HepG2 (cell line): ENCODE data around the gene CFAP92. TPM values are rescaled to one million over a fixed set of nuclear protein-coding genes. Genes with fewer than 3 reads are reported as not detected.
A peak's percentile ranks its signal among the peaks of the same experiment; 100 is the strongest.

Experiments used
- ATAC-seq: fragments of 200-7000 bp; cut with Tn5 transposase; 3 replicates; pipeline ENCODE4 v1.9.1; 2020; ENCODE audit warnings: mild to moderate bottlenecking, moderate library complexity
- BruUV-seq: library from RNA; stranded (reverse); fragments of 400-500 nt; replicated peaks from 2 replicates; lab custom pipeline; 2021; lab: Mats Ljungman, UMichigan
- CTCF ChIA-PET: fragments of 300-600 bp; formaldehyde crosslinking; extraction: SDS; loops from one replicate; lab custom pipeline; 2021; ENCODE audit warnings: low total read pairs, inconsistent platforms, low intra/inter-chr PET ratio; lab: Yijun Ruan, JAX
- POLR2A ChIA-PET: fragments of 350-600 bp; sonication (Branson Sonifier 250); formaldehyde crosslinking; loops from one replicate; lab custom pipeline; 2020; ENCODE audit warnings: antibody characterized with exemption, inconsistent platforms; lab: Yijun Ruan, JAX
- DNase-seq: peaks from one replicate; pipeline ENCODE4 v3.0.0-alpha.2; 2015; ENCODE audit warnings: low spot score
- FAIRE-seq: peaks from 3 replicates; lab custom pipeline; 2011; peaks lifted over from hg19 to GRCh38; lab: Jason Lieb, UNC
- H2AFZ ChIP-seq: one replicate; pipeline ENCODE4 v1.6.1; 2011; ENCODE audit warnings: low read length, inconsistent platforms
- H3K27ac ChIP-seq: fragments of 300-600 bp; 3 replicates; pipeline ENCODE4 v1.8.0; 2011; ENCODE audit warnings: mixed run types, mild to moderate bottlenecking, mixed read lengths, low read length, inconsistent platforms; ENCODE audit not compliant: insufficient read depth; ENCODE audit errors: extremely low read length
- H3K27me3 ChIP-seq, 2 experiments: fragments of 200-600 bp in 1 of 2; 2 replicates in 1 of 2; 3 replicates in 1 of 2; pipeline versions ENCODE4 v1.6.0 to v1.8.0; 2011; ENCODE audit warnings: low read length in 2 of 2, mild to moderate bottlenecking in 2 of 2, moderate library complexity in 2 of 2, inconsistent platforms in 1 of 2; ENCODE audit not compliant: insufficient read depth in 2 of 2, control insufficient read depth in 1 of 2
- H3K36me3 ChIP-seq, 2 experiments: fragments of 200-600 bp in 1 of 2; replicated peaks in 1 of 2; 2 replicates in 1 of 2; 3 replicates in 1 of 2; pipeline versions ENCODE4 v1.5.1 to v1.8.0; 2011; ENCODE audit warnings: low read length in 2 of 2, inconsistent platforms in 1 of 2; ENCODE audit not compliant: insufficient read depth in 2 of 2, control insufficient read depth in 1 of 2
- H3K4me1 ChIP-seq: 2 replicates; pipeline ENCODE4 v1.5.1; 2012; ENCODE audit warnings: low read length, inconsistent platforms; ENCODE audit not compliant: insufficient read depth
- H3K4me2 ChIP-seq: 2 replicates; pipeline ENCODE4 v1.6.0; 2011; ENCODE audit warnings: low read depth, low read length, inconsistent platforms
- H3K4me3 ChIP-seq, 3 experiments: fragments of 200-600 bp in 1 of 3; sonication (generic), shearing (Covaris generic) in 1 of 3; replicated peaks in 1 of 3; 2 replicates each; pipeline ENCODE4 v1.5.1; 2011 to 2016; ENCODE audit warnings: low read length in 3 of 3, inconsistent platforms in 2 of 3, low read depth in 2 of 3, mild to moderate bottlenecking in 2 of 3, control low read depth in 1 of 3, mixed read lengths in 1 of 3; ENCODE audit not compliant: insufficient read depth in 1 of 3
- H3K79me2 ChIP-seq: one replicate; pipeline ENCODE4 v1.6.1; 2011; ENCODE audit warnings: low read length, inconsistent platforms; ENCODE audit not compliant: insufficient read depth
- H3K9ac ChIP-seq: 2 replicates; pipeline ENCODE4 v1.6.0; 2011; ENCODE audit warnings: mild to moderate bottlenecking, low read depth, low read length, inconsistent platforms; ENCODE audit not compliant: insufficient read depth
- H3K9me3 ChIP-seq: 2 replicates; pipeline ENCODE4 v1.5.1; 2012; ENCODE audit warnings: mild to moderate bottlenecking, low read length
- H4K20me1 ChIP-seq: 2 replicates; pipeline ENCODE4 v1.6.0; 2011; ENCODE audit warnings: inconsistent platforms, mild to moderate bottlenecking, low read length, moderate library complexity; ENCODE audit not compliant: insufficient read depth
- DMAP1 ChIP-seq: IDR thresholded peaks from 2 replicates; pipeline ENCODE4 v1.6.1; 2016
- ERF ChIP-seq: IDR thresholded peaks from 2 replicates; pipeline ENCODE4 v1.6.1; 2018; ENCODE audit warnings: missing biosample characterization, missing genetic modification reagents
- FOXA1 ChIP-seq, 2 experiments: fragments of 450-650 bp in 1 of 2; sonication (generic) in 1 of 2; formaldehyde crosslinking in 1 of 2; IDR thresholded peaks; 2 replicates each; pipeline versions ENCODE4 v1.4.0 to v1.6.1; 2016 to 2020; ENCODE audit warnings: missing genetic modification reagents in 1 of 2
- GATAD2A ChIP-seq: IDR thresholded peaks from 2 replicates; pipeline ENCODE4 v1.6.1; 2016
- GFI1 ChIP-seq: sonication (generic); formaldehyde crosslinking; IDR thresholded peaks from 2 replicates; pipeline ENCODE4 v1.5.0; 2020; ENCODE audit warnings: missing genetic modification reagents, mild to moderate bottlenecking, borderline replicate concordance
- HIVEP1 ChIP-seq: sonication (generic); formaldehyde crosslinking; IDR thresholded peaks from 2 replicates; pipeline ENCODE4 v1.4.0; 2020; ENCODE audit warnings: mild to moderate bottlenecking, missing genetic modification reagents
- IRF2 ChIP-seq: IDR thresholded peaks from 2 replicates; pipeline ENCODE4 v1.6.1; 2018; ENCODE audit warnings: missing genetic modification reagents, missing compliant biosample characterization
- KDM3A ChIP-seq: IDR thresholded peaks from 2 replicates; pipeline ENCODE4 v1.6.1; 2018; ENCODE audit warnings: low read depth, missing compliant biosample characterization
- MXI1 ChIP-seq: IDR thresholded peaks from 3 replicates; pipeline ENCODE4 v1.6.1; 2012; ENCODE audit warnings: low read depth, low read length, inconsistent platforms, borderline replicate concordance
- MYC ChIP-seq: sonication (generic); formaldehyde crosslinking; IDR thresholded peaks from 2 replicates; pipeline ENCODE4 v1.9.0; 2021; ENCODE audit warnings: missing genetic modification reagents, borderline replicate concordance
- MYPOP ChIP-seq: sonication (generic); formaldehyde crosslinking; IDR thresholded peaks from 2 replicates; pipeline ENCODE4 v1.8.1; 2023; ENCODE audit warnings: mild to moderate bottlenecking, moderate library complexity, missing genetic modification reagents
- PITX1 ChIP-seq: sonication (generic); formaldehyde crosslinking; IDR thresholded peaks from 2 replicates; pipeline ENCODE4 v1.5.1; 2020; ENCODE audit warnings: mild to moderate bottlenecking, missing genetic modification reagents
- SMC3 ChIP-seq: IDR thresholded peaks from 2 replicates; pipeline ENCODE4 v1.6.1; 2011; ENCODE audit warnings: low read length, improper control_type of control experiment
- TEAD2 ChIP-seq: sonication (generic); formaldehyde crosslinking; IDR thresholded peaks from 2 replicates; pipeline ENCODE4 v1.9.0; 2021; ENCODE audit warnings: missing genetic modification reagents
- ZFX ChIP-seq: sonication (generic); formaldehyde crosslinking; IDR thresholded peaks from 2 replicates; pipeline ENCODE4 v1.4.0; 2020; ENCODE audit warnings: mild to moderate bottlenecking, low read depth, missing genetic modification reagents, moderate library complexity
- ZNF205 ChIP-seq: IDR thresholded peaks from 2 replicates; pipeline ENCODE4 v1.6.1; 2018; ENCODE audit warnings: missing biosample characterization, missing genetic modification reagents
- ZNF34 ChIP-seq: sonication (generic); formaldehyde crosslinking; IDR thresholded peaks from 2 replicates; pipeline ENCODE4 v1.4.0; 2020; ENCODE audit warnings: mild to moderate bottlenecking, missing genetic modification reagents, borderline replicate concordance
- ZNF350 ChIP-seq: sonication (generic); formaldehyde crosslinking; IDR thresholded peaks from 2 replicates; pipeline ENCODE4 v1.4.0; 2020; ENCODE audit warnings: mild to moderate bottlenecking, low read depth, missing genetic modification reagents, borderline replicate concordance
- ZNF510 ChIP-seq: sonication (generic); formaldehyde crosslinking; IDR thresholded peaks from 2 replicates; pipeline ENCODE4 v1.4.0; 2020; ENCODE audit warnings: low read depth, mild to moderate bottlenecking, missing genetic modification reagents
- ZNF572 ChIP-seq: sonication (generic); formaldehyde crosslinking; IDR thresholded peaks from 2 replicates; pipeline ENCODE4 v1.5.1; 2020; ENCODE audit warnings: mild to moderate bottlenecking, missing genetic modification reagents
- ZNF580 ChIP-seq: IDR thresholded peaks from 2 replicates; pipeline ENCODE4 v1.6.1; 2016; ENCODE audit warnings: low read depth, borderline replicate concordance
- WGBS: methylation state at CpG from one replicate; pipeline ENCODE4 v1.1.6; 2017; ENCODE audit warnings: low lambda C conversion rate; 5-methylcytosine and 5-hydroxymethylcytosine counted together
- in situ Hi-C: cut with HindIII; loops from 2 replicates; pipeline ENCODE4 v1.10.0; 2017; ENCODE audit warnings: low pct_unique_long_range_greater_than_20kb; ENCODE audit not compliant: extremely low pct_ligation_motif_present
- intact Hi-C: fragments of 100-400 bp; cut with micrococcal nuclease; formaldehyde crosslinking; loops from one replicate; pipeline ENCODE4 v1.10.0; 2022; ENCODE audit not compliant: unreplicated experiment
- polyA plus RNA-seq, 8 experiments: library from polyadenylated mRNA; depleted of rRNA in 3 of 8; stranded (reverse) in 7 of 8; unstranded in 1 of 8; fragments of >200 nt; fragmentation: Illumina TruSeq in 4 of 8; extraction: Trizol in 4 of 8; gene quantifications; 2 replicates each; pipeline versions ENCODE4 v1.2.1 to v1.2.3, GENCODE V29; 2011 to 2016; ENCODE audit warnings: low read depth in 4 of 8, missing spikeins in 1 of 8, mixed read lengths in 1 of 8; ENCODE audit not compliant: insufficient read depth in 1 of 8
- total RNA-seq, 5 experiments: library from RNA; depleted of rRNA; stranded (reverse); fragments of >200 nt; fragmentation: Illumina TruSeq; extraction: Trizol; gene quantifications; 2 replicates each; pipeline ENCODE4 v1.2.3, GENCODE V29; 2016; ENCODE audit warnings: low read depth in 1 of 5
- TF ChIP-seq, protein P1 (sequence below): sonication (generic); formaldehyde crosslinking; IDR thresholded peaks from 2 replicates; pipeline ENCODE4 v1.5.0; 2020; ENCODE audit warnings: mild to moderate bottlenecking, missing genetic modification reagents, moderate library complexity

CFAP92 gene
- total and polyA plus RNA-seq, 2 of the 13 experiments (the other 11 are each of a cell fraction or from before 2014, with no cell fraction given): 0.18 to 0.46 TPM

DNA sequence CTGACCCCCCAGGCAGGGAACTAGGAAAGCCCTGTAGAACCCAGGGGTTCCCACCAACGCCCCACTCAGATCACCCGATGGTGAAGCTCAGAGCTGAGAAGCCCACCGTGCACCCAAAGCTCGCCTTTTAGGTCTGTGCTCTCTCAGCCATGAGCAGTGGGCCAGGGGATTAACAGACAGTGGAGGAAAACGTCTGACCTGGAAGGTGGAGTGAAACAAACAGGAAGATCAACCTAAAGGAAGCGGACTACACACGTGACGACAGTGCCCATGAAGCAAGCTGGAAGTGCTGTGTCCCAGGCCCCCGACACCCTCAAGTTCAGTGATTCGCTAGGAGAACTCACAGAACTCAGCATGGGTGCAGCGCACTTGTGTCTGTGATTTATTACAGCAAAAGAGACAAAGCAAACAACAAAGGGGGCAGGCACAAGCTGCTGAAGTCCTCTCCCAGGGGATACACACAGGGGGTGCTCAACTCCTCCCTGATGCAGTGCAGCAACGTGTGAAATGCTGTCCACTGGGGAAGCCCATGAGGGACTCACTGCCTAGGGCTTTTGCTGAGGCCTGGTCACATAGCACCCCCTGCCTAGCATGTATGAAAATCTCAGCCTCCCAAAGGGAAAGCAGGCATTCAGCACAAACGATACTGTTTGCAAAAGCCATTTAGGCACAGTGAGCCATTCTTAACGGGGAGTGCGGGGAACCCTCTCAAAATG lies 43.5 kb downstream of the CFAP92 start:
- Histone ChIP-seq H4K20me1 (no peaks in the 10 kb centered on the region), H3K4me3 (peak overlapping the region in 2 of 3 experiments; percentile 17 to 55; a peak in 3 of 6 replicates), H3K9ac (peak overlapping the region; percentile 2; the same call in 1 of the 2 replicates), H3K9me3 (no peaks in the 10 kb centered on the region), H3K4me2 (peak overlapping the region; percentile 73), H3K4me1 (peaks cover 13% of the 10 kb centered on the region), H3K27me3 (peaks cover 0 to 2% of the 10 kb centered on the region in 2 experiments; a peak in 2 of 5 replicates), H3K79me2 (no peaks in the 10 kb centered on the region), H3K36me3 (no peaks in the 10 kb centered on the region), H2AFZ (peak overlapping the region; percentile 82), H3K27ac (no peak overlapping the region)
- ATAC-seq (peak; percentile 99), FAIRE-seq (peak; percentile 75), DNase-seq (peak; percentile 80)
- in situ Hi-C loops (no loop called here), intact Hi-C loops (loop anchor here (5.0 kb wide), 2 partner anchors 73 to 268 kb away; partner anchors contain the start of gene ACAD9)
- POLR2A ChIA-PET: interaction anchor here (1.0 to 1.5 kb wide), 2 partner anchors 72 to 345 kb away, joined by 3 to 6 read pairs; no protein-coding TSS in a partner anchor
- WGBS: 19% methylated on average over 14 of the region's 15 CpGs
- CTCF ChIA-PET: interaction anchor here (0.9 to 1.4 kb wide), 2 partner anchors 75 to 333 kb away, joined by 4 to 7 read pairs; no protein-coding TSS in a partner anchor
- BruUV-seq: no TSS peak
- TF ChIP-seq ZNF510 (CRISPR knock-in tag): no peak
- TF ChIP-seq ZNF580 (CRISPR knock-in tag): peak; percentile 81
- peak; percentile 37; the same call in 1 of the 2 replicates for TF ChIP-seq PITX1 (CRISPR knock-in tag)
- TF ChIP-seq MYC (CRISPR knock-in tag): 0 out of 2 replicates have a peak, but pooled peaks have one; percentile 35
- 0 out of 2 replicates have a peak, but pooled peaks have one; percentile 13 for TF ChIP-seq GATAD2A
- TF ChIP-seq FOXA1 (IDR thresholded peaks at IDR 0.05): no peak
- TF ChIP-seq FOXA1 (CRISPR knock-in tag; IDR thresholded peaks at IDR 0.05): 0 out of 2 replicates have a peak, but pooled peaks have one; percentile 14
- 0 out of 2 replicates have a peak, but pooled peaks have one; percentile 51 for TF ChIP-seq ZNF205 (CRISPR knock-in tag)
- TF ChIP-seq, protein P1, sequence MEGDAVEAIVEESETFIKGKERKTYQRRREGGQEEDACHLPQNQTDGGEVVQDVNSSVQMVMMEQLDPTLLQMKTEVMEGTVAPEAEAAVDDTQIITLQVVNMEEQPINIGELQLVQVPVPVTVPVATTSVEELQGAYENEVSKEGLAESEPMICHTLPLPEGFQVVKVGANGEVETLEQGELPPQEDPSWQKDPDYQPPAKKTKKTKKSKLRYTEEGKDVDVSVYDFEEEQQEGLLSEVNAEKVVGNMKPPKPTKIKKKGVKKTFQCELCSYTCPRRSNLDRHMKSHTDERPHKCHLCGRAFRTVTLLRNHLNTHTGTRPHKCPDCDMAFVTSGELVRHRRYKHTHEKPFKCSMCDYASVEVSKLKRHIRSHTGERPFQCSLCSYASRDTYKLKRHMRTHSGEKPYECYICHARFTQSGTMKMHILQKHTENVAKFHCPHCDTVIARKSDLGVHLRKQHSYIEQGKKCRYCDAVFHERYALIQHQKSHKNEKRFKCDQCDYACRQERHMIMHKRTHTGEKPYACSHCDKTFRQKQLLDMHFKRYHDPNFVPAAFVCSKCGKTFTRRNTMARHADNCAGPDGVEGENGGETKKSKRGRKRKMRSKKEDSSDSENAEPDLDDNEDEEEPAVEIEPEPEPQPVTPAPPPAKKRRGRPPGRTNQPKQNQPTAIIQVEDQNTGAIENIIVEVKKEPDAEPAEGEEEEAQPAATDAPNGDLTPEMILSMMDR: peak; percentile 91
- TF ChIP-seq IRF2 (CRISPR knock-in tag): 0 out of 2 replicates have a peak, but pooled peaks have one; percentile 61
- TF ChIP-seq ZNF572 (CRISPR knock-in tag): 0 out of 2 replicates have a peak, but pooled peaks have one; percentile 87
- no peak for TF ChIP-seq ZNF34 (CRISPR knock-in tag)
- TF ChIP-seq ERF (CRISPR knock-in tag): peak; percentile 69; the same call in 1 of the 2 replicates
- 0 out of 2 replicates have a peak, but pooled peaks have one; percentile 44 for TF ChIP-seq KDM3A
- TF ChIP-seq ZFX (CRISPR knock-in tag): peak; percentile 50; the same call in 1 of the 2 replicates
- peak; percentile 71 for TF ChIP-seq SMC3
- TF ChIP-seq MYPOP: 0 out of 2 replicates have a peak, but pooled peaks have one; percentile 20
- 0 out of 2 replicates have a peak, but pooled peaks have one; percentile 37 for TF ChIP-seq DMAP1
- TF ChIP-seq ZNF350 (CRISPR knock-in tag): peak; percentile 11; the same call in 1 of the 2 replicates
- TF ChIP-seq MXI1: peak; percentile 22; the same call in 1 of the 3 replicates
- TF ChIP-seq TEAD2 (CRISPR knock-in tag): no peak
- TF ChIP-seq HIVEP1 (CRISPR knock-in tag): no peak
- TF ChIP-seq GFI1: peak; percentile 83
